ENCODE data around the gene LPCAT3.

GRCh38 chr12:6982532-6982931, 35.7 kb downstream of the LPCAT3 start:
- no peak for TF ChIP-seq CTCF (optimal IDR thresholded peaks at IDR 0.05 in 1 of 3, IDR thresholded peaks at IDR 0.05 in 1 of 3, conservative IDR thresholded peaks at IDR 0.05 in 1 of 3; ENCODE audit: extremely low read depth in 1 of 3, insufficient read depth in 2 of 3, low read length in 3 of 3)
- no peak for TF ChIP-seq EZH2 (IDR thresholded peaks at IDR 0.05; ENCODE audit: low read length)
